ENCODE measurements around the gene TMEM108.

DNA sequence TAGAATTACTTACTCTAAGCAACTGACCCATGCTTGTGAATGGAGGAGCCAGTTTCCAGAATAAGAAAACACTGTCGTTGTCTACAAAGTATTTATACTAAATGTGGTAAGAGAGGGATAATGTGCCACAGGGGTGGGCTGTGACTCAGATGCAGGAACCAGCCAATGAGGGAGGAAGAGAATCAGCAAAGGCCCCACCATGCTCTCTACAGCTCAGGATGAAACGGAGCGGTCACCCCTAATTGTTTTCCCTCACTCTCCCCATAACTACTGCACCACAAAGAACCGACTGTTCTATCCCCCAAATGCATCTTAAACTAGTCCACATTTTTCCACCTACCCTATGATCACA is 406.2 kb downstream of the TMEM108 start:
- TF ChIP-seq FOXP2 (optimal IDR thresholded peaks at IDR 0.05; ENCODE audit: control extremely low read depth, extremely low read length, insufficient read depth), result no peak
- TF ChIP-seq POLR2AphosphoS5 (IDR thresholded peaks at IDR 0.05; ENCODE audit: borderline replicate concordance, low read depth, low read length), result no peak
